Measurements from ENCODE around the gene INTS1. TPM values are rescaled to one million over a fixed set of nuclear protein-coding genes. Genes with fewer than 3 reads are reported as not detected.

INTS1 gene
- total and polyA plus RNA-seq, 2 of the 4 experiments (the other 2 are of a cell fraction), result 9.3 to 40.1 TPM

DNA sequence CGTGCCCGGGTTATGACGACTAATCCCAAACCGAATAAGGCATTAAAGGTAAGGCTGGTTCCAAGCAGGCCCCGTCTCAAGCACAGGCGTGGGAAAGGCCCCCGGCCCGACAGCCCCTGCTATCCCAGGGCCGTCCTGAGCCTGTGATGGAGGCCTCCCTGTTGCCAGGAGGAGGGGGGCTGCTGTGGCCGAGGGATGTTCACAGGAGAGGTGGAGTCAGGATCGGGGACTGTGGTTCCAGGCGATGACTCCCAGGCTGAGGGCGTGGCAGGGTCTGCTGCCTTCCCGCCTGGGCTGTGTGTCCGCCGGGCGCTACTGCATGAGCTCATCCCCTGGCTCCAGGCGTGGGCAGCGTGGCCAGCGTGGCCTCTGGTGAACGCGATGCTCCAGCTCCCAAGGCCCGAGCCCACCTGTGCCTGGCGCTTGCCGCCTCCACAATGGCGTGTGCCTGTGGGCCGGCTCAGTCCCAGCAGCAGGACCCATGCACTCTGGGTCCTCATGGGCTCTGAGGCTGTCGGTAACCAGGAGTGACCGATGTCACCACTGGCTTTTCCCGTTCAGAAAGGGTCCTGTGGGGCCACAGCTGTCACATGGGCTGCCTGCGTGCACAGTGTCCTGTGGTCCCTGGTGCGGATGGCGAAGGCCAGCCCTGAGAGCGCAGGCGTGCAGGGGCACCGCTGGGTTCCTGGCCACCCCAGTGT, 35.1 kb upstream of the INTS1 start:
- Histone ChIP-seq H2BK5ac (ENCODE audit: low read depth, low read length, poor library complexity, severe bottlenecking) (peak overlapping the region; percentile 97), H2AK5ac (ENCODE audit: low read depth, low read length) (peak overlapping the region; percentile 82; the same call in 1 of the 2 replicates), H3K27me3 (ENCODE audit: control insufficient read depth, insufficient read depth, low read length) (no peaks in the 10 kb centered on the region), H3K9me1 (ENCODE audit: insufficient read depth, low read length) (peaks cover 8% of the 10 kb centered on the region), H3K9me3 (ENCODE audit: control insufficient read depth, insufficient read depth, low read length) (no peaks in the 10 kb centered on the region), H2BK120ac (ENCODE audit: low read depth, low read length) (peak overlapping the region; percentile 87), H3K27ac (ENCODE audit: insufficient read depth, low read length) (peak overlapping the region; percentile 91), H2AFZ (replicated peaks; ENCODE audit: low read length, poor library complexity) (peak overlapping the region; percentile 32), H3K56ac (ENCODE audit: extremely low read depth, insufficient read depth, low read length) (no peak overlapping the region), H3K79me1 (ENCODE audit: low read depth in 1 of 2, low read length in 2 of 2) (peaks cover 0 to 59% of the 10 kb centered on the region in 2 experiments; a peak in 3 of 4 replicates), H2AK9ac (replicated peaks; ENCODE audit: low read depth, low read length, poor library complexity) (peak overlapping the region; percentile 100), H3K23ac (ENCODE audit: low read depth, low read length) (peak overlapping the region; percentile 84; the same call in 1 of the 2 replicates), H4K20me1 (ENCODE audit: insufficient read depth, low read length) (peaks cover 29% of the 10 kb centered on the region), H4K91ac (ENCODE audit: insufficient read depth, low read depth, low read length) (peak overlapping the region; percentile 94), H3K18ac (ENCODE audit: low read depth, low read length) (no peak overlapping the region), H3K4ac (ENCODE audit: low read depth, low read length) (peak overlapping the region; percentile 95), H4K5ac (ENCODE audit: low read depth, low read length) (no peak overlapping the region; the same call in 1 of the 2 replicates), H4K8ac (ENCODE audit: low read depth in 2 of 2, low read length in 2 of 2) (peak overlapping the region; percentile 78 to 88; a peak in 2 of 4 replicates), H3K14ac (replicated peaks; ENCODE audit: low read depth, low read length) (peak overlapping the region; percentile 79; the same call in 1 of the 2 replicates), H2BK15ac (ENCODE audit: low read depth, low read length) (no peak overlapping the region), H3K9ac (ENCODE audit: low read depth, low read length) (peak overlapping the region; percentile 70), H2BK20ac (ENCODE audit: low read depth, low read length) (peak overlapping the region; percentile 25), H3K4me1 (ENCODE audit: control insufficient read depth, insufficient read depth, low read length) (peaks cover 20% of the 10 kb centered on the region), H3K4me3 (ENCODE audit: insufficient read depth, low read depth, low read length) (peak overlapping the region; percentile 34; the same call in 1 of the 2 replicates), H3K36me3 (ENCODE audit: control insufficient read depth, insufficient read depth, low read length) (peaks cover 42% of the 10 kb centered on the region), H3K4me2 (ENCODE audit: low read depth, low read length) (peak overlapping the region; percentile 80)
- ATAC-seq (ENCODE audit: low read depth), result no peak
- dilution Hi-C loops (cut with HindIII; ENCODE audit: low sequenced_read_pairs, unreplicated experiment), result no loop called here
- intact Hi-C loops (cut with micrococcal nuclease), result loop anchor here (5.0 kb wide), 1 partner anchor 37 kb away; the partner anchor contains the start of gene INTS1
- ChIA-PET POLR2A (ENCODE audit: unreplicated experiment) (no interaction called here), CTCF (interaction anchor here (0.5 kb wide), 1 partner anchor 920 kb away, joined by 5 read pairs; no protein-coding TSS in a partner anchor)
- WGBS, 2 experiments (ENCODE audit: extremely low coverage in 2 of 2, insufficient read length in 1 of 2), result 80% methylated on average over 25 of the region's 36 CpGs; no CpG with 5 or more reads in 1 of the 2 experiments
- in situ Hi-C loops (cut with MboI; ENCODE audit: low sequenced_read_pairs), result no loop called here
- DNase-seq, result peak; percentile 46
- BruUV-seq (replicated peaks), result no TSS peak
- TF ChIP-seq FOS (IDR thresholded peaks at IDR 0.05; ENCODE audit: low read depth, low read length) (no peak), SMC3 (IDR thresholded peaks at IDR 0.05; ENCODE audit: low read depth, low read length) (no peak), MAZ (IDR thresholded peaks at IDR 0.05; ENCODE audit: borderline replicate concordance, low read depth, low read length) (no peak), CTCF (conservative IDR thresholded peaks at IDR 0.05; ENCODE audit: low read depth, low read length) (no peak), POLR2A (IDR thresholded peaks at IDR 0.05; ENCODE audit: low read depth, low read length) (0 out of 2 replicates have a peak, but pooled peaks have one; percentile 13), USF2 (IDR thresholded peaks at IDR 0.05; ENCODE audit: low read depth, low read length) (no peak)

Data from IMR-90 (cell line).